ENCODE measurements around the gene KRT7. TPM values are rescaled to one million over a fixed set of nuclear protein-coding genes. Genes with fewer than 3 reads are reported as not detected.

The KRT7 gene
- total and polyA plus RNA-seq, 4 donors, result 0.37 to 9.9 (median 7.0) TPM

- H3K36me3 ChIP-seq (ENCODE audit: control insufficient read depth in 4 of 4, insufficient read depth in 3 of 4, low read depth in 1 of 4, low read length in 3 of 4), result no peaks in the 10 kb centered on the region
- DNase-seq (ENCODE audit: low spot score), result no peak
- WGBS, result 95% methylated on average over 11 of the region's 11 CpGs
- no peaks in the 10 kb centered on the region for H3K9me3 ChIP-seq (ENCODE audit: control insufficient read depth in 4 of 4, low read length in 3 of 4)
- H3K4me1 ChIP-seq (ENCODE audit: control insufficient read depth in 4 of 4, insufficient read depth in 4 of 4, low read length in 3 of 4), result no peaks in the 10 kb centered on the region
- peaks cover 0 to 18% (median 6%) of the 10 kb centered on the region in 4 donors for H3K27me3 ChIP-seq (ENCODE audit: control insufficient read depth in 4 of 4, insufficient read depth in 4 of 4, low read length in 3 of 4)
- no peak overlapping the region for H3K4me3 ChIP-seq (ENCODE audit: low read depth in 1 of 3, low read length in 3 of 3)
- H3K9ac ChIP-seq (ENCODE audit: low read depth in 1 of 2, low read length in 2 of 2), result no peak overlapping the region
- H3K27ac ChIP-seq (ENCODE audit: low read depth in 1 of 2, low read length in 2 of 2), result no peak overlapping the region
- TF ChIP-seq FOXA2 (IDR thresholded peaks at IDR 0.05) (no peak), TAF1 (conservative IDR thresholded peaks at IDR 0.05) (no peak), CTCF (IDR thresholded peaks at IDR 0.05; ENCODE audit: low read depth, low read length, missing input control) (no peak), ZBTB33 (IDR thresholded peaks at IDR 0.05) (no peak), NR2F2 (IDR thresholded peaks at IDR 0.05) (no peak), GABPA (IDR thresholded peaks at IDR 0.05 in 1 of 2, conservative IDR thresholded peaks at IDR 0.05 in 1 of 2) (no peak), MAX (IDR thresholded peaks at IDR 0.05) (no peak), RAD21 (IDR thresholded peaks at IDR 0.05) (no peak)
Observed at GRCh38 chr12:52252728-52253343, 19.8 kb downstream of the KRT7 start.

- Histone ChIP-seq H3K36me3 (ENCODE audit: control insufficient read depth in 4 of 4, insufficient read depth in 3 of 4, low read depth in 1 of 4, low read length in 3 of 4) (no peaks in the 10 kb centered on the region), H3K9ac (ENCODE audit: low read depth in 1 of 2, low read length in 2 of 2) (no peak overlapping the region), H3K27me3 (ENCODE audit: control insufficient read depth in 4 of 4, insufficient read depth in 4 of 4, low read length in 3 of 4) (peaks cover under 1 to 20% (median 6%) of the 10 kb centered on the region in 4 donors), H3K9me3 (ENCODE audit: control insufficient read depth in 4 of 4, low read length in 3 of 4) (no peaks in the 10 kb centered on the region), H3K4me3 (ENCODE audit: low read depth in 1 of 3, low read length in 3 of 3) (no peak overlapping the region), H3K4me1 (ENCODE audit: control insufficient read depth in 4 of 4, insufficient read depth in 4 of 4, low read length in 3 of 4) (peaks cover 0 to 4% (median 0%) of the 10 kb centered on the region in 4 donors), H3K27ac (ENCODE audit: low read depth in 1 of 2, low read length in 2 of 2) (no peak overlapping the region)
- 92% methylated on average over 14 of the region's 14 CpGs for WGBS
- DNase-seq (ENCODE audit: low spot score), result no peak
- TF ChIP-seq RAD21 (IDR thresholded peaks at IDR 0.05) (no peak), MAX (IDR thresholded peaks at IDR 0.05) (no peak), NR2F2 (IDR thresholded peaks at IDR 0.05) (no peak), TAF1 (conservative IDR thresholded peaks at IDR 0.05) (no peak), ATF3 (IDR thresholded peaks at IDR 0.05) (no peak), FOXA2 (IDR thresholded peaks at IDR 0.05) (no peak)
Observed at GRCh38 chr12:52253391-52254179, 20.5 kb downstream of the KRT7 start.

Data from liver (tissue), 9 donors.